NCI-H1694 (cell line): ENCODE measurements around the gene JHY.
"Not testable (repeated sequence)": the region's sequence is repeated elsewhere in the genome, so short reads cannot be mapped to it uniquely, and the experiment has no call there.

Source experiments
- DNase-seq: peaks from one replicate; lab custom pipeline; 2025; lab: John Stamatoyannopoulos, UW

JHY gene

DNA sequence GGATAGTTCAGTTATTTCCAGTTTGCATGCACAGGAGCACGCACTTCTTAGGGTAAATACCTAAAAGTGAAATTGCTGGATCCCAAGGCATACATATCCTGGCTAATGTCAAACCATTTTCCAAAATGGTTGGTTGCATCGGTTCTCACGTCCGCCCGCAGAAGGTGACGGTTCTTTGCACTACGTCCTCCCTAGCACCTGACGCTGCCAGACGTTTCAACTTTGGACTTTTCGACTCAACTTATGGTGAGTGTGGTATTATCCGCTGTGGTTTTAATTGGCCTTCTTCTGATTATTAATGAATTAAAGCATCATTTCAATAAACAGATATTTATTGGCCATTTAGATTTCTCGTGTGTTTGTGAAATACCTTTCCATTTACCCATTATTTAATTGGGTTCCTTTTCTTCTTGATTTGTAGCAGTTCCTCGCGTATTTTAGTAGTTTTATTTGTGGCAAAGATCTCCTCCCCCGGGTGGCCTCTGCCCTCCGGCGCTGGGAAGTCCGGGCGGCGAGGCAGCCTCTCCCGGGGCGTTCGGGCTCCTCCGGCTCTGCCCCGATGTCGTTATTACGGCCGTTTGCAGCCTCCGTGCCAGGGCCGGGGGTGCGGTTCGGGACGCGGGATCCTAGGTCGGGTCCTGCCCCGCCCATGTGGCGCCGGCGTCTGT, at the start of gene JHY:
Gene JHY, plus strand, starts transcription at position 571 of the 668 bp plus-strand sequence. CDS start 3,091 bp downstream, outside the sequence.
- DNase-seq, result no peak

DNA sequence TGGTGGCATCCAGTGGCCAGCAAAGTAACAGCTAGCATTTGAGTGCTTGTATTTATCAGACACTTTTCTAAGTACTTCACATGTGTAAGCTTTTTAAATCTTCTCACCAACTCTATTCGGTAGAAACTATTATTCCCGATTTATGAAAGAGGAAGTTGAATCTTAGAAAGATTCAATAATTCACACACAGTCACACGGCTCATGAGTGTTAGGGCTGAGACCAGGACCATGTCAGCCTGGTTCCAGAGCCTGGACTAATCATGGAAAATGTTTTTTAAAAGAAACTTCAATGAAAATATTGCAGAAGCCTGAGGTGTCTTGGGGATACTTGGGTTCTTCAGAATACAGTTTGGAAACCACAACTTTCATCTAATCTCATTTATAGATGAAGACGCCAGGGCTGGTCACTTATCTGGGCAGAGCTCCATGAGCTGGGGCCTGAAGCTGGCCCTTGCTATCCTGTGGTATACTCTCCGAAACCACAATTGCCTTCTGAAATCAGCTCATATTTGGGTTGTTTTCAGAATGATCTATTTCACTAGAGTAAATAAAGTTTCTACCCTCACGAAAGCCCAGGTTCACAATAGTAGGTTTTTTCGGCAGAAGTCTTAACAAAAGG, 48.6 kb upstream of the JHY start:
- no peak for DNase-seq

DNA sequence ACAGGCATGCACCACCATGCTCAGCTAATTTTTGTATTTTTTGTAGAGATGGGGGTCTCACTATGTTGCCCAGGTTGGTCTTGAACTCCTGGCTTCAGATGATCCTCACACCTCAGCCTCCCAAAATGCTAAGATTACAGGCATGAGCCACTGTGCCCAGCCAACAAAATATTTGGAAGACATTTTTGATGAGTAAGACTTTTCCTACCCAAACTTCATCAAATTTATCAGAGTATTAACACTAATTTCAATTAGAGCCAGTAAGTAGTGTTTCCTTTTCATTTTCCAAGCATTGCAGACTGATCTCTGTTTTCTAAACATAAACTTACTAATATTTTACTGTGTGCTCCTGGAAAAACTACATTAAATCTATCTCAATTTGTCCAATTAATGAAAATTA, 45.6 kb upstream of the JHY start:
- DNase-seq, result no peak

DNA sequence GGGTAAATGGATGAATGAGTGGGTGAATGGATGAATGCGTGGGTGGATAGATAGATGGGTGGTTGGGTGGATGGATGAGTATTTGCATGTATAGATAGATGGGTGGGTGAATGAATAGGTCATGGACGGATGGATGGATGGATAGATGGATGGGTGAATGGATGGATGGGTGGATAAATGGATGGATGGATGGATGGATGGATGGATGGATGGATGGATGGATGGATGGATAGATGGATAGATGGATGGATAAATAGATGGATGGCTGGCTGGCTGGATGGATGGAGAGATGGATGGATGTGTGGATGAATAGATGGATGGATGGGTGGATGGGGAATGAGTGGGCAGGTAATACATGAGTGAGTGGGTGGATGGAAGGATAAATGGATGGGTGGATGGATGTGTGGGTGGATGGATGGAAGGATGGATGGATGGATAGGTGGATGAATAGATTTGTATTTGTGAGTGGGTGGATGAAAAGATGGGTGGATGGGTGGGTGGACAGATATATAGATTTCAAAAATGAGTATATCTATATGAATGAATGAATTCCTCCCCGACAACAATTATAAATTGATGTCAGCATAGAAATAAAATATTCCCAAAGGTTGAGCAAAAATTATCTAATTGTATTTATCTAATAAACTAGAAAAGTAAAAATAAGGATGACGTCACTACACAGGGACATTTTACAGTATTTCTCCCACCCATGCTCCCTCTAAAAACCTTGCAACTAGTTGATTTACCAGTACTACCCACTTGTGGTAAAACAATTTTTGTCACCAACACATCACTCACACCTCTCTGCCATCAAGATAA, 44.8 kb upstream of the JHY start:
- DNase-seq, result no peak

DNA sequence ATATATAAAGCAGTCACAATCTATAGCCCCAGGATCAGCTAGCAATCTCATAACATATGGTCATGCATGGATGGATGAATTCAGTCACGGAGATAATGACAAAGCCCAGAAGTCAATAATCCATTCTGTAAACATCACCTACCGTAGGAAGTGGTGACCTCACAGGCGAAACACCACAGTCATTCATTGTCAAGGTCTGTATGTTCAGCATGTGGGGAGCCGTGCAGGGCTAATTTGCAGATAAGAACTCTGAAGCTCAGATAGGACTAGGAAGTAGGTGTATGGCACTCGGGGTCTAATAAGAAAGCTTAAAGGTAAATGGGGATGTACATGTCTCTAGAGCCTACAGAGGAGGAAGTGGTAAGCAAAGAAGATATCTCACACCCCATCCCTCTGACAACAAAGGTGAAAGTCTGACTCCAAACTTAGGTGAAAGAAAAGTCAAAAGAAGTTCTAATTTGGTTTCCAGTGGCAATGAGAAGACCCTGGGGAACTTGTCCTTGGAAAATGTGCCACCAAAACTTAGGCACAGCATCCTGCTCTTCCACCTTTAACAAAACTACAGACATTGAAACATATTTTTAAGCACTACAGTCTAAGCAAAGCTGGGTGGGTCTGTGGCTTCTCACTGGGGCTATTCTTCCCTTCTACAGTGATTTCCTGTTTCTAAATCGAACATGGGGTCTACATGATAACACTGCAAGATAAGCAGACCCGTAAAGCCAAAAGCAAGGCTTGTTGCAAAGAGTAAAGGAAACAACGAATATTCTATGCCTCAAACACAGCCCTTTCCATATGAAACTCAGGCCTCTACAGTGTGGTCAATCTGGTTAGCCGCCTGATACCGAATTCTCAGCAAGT, 39.0 kb upstream of the JHY start:
- DNase-seq, result no peak

DNA sequence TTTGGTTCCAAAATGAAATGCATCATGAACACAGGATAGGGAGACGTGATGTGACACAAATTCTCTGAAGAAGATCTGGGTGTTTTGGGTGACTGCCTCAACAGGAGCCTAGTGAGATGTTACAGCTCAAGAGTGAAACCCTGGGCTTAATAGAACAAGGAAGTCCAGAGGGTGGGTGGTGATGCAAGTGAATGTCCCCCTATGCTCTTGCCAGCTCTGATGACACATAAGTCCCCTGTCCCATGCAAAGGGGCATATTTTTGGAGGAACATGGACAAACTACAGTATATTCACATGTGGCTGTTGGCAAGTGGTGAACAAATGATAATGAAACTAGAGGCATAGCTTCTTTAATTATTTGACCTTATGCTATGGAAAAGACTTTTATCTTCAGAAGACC, 35.1 kb upstream of the JHY start:
- DNase-seq, result no peak

DNA sequence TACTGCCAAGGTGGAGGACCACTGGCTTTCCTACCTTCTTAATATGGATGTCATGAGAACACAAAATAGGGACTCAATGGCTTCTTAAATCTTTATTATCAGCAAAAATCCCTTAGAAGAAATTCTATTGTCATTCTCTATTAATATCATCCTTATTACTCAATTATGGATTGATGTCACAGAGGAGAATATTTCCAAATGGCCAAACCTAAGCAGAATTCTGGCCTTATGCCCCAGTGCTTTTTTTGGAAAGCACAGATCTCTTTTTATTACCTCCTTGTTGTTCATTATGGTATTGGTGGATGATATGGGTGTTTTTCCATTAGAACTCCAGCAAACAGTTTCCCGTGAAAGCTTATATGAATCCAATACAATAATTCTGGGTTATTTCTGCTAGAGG, 34.4 kb upstream of the JHY start:
- no peak for DNase-seq

DNA sequence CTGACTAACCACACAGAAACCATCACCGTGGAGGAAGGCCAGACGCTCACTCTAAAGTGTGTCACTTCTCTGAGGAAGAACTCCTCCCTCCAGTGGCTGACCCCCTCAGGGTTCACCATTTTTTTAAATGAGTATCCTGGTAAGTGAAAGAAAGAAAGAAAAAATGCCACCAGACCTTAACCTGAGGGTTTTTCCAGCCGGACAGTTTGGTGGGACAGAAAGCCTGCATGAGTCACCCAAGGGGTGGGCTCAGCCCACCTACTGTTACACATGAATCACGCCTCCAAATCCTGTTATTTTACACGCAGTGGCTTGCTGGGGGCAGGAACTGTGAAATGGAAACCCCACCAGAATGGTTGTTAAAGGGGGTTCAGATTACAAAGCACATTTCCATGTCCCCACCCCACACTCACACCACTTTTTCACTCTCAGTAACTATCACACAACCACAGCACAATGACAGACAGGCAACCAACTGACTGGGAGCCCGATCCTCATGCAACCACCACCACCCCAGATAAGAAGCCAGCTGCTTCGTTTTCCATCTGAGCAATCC, 32.4 kb upstream of the JHY start:
- DNase-seq, result no peak

DNA sequence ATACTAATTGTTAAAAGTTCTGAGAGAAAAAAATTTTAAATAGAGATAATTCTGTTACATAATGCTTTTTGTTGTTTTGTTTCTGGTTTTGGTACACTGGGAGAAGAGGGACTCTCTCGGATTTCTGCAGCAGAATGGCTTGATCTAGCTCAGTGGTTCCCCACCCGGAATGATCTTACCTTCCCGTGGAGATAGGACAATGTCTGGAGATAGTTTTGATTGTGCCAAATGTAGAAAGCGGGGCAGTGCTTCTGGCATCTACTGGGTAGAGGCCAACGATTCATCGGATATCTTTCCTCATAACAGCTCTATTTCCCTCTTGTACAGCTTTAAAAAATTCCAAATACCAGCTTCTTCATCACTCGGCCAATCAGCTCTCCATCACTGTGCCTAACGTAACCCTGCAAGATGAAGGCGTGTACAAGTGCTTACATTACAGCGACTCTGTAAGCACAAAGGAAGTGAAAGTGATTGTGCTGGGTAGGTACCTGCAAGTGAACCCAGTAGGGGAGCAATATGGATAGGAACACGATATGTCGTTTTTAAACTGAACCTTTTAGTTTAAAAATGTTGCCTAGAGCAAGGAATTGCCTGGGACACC, 31.1 kb upstream of the JHY start:
- DNase-seq, result no peak

DNA sequence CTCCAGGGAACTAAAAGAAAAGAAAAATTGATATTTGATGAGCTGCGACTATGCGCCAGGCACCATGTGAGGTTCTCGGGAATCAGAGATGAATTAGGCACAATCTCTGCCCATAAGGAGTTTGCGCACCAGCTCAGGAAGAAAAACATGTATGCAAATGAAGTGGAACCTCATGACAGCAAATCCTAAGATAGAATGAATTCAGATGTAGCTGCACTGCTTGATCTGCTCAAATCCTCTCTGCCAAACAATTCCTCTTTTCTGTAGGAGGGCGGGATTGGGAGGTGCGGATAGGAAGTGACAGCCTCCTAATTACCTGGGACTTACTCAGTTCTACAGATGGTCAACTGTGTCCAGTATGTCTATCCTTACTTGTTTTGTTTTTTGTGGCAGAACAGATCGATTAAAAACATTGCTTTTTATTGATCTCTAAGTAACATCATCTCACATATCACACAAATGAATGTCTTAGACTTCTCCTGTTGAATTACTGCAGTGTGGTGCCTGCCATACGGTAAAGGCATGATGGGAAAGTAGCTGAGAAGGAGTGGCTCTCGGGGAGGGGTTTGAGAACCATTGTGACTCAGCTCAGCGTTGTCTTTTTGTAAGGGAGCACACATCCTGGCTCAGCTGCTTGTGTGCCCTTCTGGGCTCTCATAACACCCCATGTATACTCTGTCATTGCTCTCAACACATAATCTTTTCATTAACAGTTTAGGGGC, 30.3 kb upstream of the JHY start:
- DNase-seq, result no peak

DNA sequence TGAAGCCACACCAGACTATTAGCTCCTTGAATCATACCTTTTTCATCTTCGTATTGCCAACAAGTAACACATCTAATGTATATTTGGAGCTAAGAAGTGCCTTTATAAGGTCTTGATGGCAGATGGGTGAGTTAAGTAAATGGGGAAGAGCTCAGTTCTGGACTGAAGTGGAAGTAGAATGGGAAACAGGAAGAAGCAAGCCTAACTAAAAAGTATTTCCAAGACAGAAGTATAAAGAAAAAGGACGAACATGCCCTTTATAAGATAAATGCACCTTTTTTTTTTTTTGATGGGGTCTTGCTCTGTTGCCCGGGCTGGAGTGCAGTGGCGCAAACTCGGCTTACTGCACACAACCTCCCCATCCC, 29.8 kb upstream of the JHY start:
- DNase-seq, result no peak

DNA sequence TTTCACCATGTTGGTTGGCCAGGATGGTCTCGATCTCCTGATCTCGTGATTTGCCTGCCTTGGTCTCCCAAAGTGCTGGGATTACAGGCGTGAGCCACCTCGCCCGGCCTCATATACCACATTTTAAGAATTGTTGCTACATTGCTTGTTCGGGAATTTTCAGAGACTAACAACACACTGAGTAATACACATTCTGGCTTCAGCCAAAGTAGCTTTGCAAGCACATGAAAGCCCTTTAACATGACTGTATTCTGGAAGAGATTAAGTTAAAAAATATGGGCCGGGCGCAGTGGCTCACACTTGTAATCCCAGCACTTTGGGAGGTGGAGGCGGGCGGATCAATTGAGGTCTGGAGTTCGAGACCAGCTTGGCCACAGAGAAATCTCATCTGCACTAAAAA, 29.3 kb upstream of the JHY start:
- no peak for DNase-seq

DNA sequence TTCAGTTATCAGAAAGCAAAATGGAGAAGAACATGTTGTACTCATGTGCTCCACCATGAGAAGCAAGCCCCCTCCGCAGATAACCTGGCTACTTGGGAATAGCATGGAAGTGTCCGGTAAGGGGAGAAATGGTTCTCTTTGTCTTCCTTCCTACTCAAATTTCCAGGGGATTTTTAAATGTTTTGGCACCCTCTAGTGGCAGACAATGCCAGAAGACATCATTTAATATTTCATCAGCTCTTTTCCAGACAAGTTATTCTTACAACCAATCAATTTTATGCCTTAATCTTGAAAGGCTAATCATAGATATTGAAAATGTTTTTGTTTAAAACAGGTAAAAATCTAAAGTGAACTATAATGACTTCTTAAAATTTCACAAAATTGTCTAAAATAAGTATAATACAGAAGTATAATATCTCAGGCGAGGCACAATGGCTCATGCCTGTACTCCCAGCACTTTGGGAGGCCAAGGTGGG, 28.6 kb upstream of the JHY start:
- DNase-seq, result peak; percentile 23

DNA sequence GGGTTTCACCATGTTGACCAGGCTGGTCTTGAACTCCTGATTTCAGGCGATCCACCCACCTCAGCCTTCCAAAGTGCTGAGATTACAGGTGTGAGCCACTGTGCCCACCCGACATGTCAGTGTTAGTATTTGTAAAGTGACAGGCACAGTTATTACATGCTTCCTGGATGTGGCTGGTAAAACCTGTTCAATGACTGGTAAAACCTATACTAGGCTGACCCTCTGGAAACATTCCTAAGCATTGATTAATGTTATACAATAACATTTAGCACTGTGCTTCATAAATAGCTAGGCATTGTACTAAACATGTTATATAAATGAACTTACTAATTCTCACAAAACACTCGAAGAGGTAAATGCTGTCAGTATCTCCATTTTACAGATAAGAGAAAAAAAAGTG, 20.9 kb upstream of the JHY start:
- DNase-seq, result no peak

DNA sequence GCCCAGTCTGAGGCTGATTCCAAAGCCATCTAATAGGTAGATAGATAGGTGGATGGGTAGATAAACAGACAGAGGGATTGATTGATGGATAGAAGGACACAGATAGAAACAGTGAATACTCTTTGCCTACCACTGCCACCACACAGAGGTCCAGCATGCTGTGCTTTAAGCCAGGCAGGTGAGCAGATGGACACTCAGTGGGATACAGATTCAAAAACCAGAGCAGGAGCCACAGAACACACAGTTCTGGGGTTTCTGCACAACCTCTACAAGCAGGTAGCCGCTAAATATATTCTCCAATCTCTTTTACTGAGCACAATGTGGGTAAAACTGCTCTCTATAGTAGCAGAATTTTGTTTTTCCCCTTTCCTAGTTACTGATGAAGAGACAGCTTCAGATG, 20.5 kb upstream of the JHY start:
- no peak for DNase-seq

DNA sequence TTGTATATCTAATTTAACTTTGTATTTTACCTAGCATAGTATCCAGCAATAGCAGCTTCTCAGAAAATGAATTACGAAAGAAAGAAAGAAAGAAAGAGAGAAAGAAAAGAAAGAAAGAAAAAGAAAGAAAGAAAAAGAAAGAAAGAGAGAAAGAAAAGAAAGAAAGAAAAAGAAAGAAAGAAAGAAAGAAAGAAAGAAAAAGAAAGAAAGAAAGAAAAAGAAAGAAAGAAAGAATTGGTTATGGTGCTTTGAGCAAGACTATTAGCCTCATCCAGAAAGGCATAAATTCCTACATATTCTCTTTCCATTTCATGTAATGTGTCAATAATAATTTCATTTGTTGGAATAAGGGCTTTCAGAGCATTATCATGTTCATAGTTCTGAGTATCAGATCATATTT, 19.4 kb upstream of the JHY start:
- DNase-seq, result not testable (repeated sequence)

DNA sequence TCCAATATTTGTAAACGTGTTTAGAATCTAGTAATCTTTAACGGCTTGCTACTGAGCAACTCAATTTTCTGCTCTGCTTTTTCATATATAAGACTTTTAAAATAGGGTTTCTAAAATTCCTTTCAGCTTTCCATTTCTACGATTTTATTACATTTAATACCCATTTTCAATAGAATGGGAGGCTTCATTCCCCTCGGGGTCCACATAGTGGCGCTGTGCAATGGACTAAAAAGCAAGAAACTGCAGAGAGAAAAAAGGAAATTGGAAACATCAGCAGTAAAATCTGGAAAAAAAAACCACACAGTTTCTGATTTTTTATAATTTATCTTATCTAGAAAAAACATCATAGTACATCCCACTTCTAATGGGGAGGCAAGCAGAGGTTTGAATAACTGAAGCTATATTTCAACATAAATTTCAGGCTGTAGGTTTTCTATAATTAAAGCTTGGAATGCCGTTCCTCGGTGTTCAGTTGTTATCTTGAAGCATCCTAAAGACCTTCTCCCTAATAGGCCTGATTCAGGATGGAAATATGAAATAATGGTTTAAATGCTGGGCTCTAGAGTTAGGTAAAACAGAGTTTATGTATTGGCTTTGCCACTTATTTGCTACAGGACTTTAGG, 18.7 kb upstream of the JHY start:
- DNase-seq, result no peak

DNA sequence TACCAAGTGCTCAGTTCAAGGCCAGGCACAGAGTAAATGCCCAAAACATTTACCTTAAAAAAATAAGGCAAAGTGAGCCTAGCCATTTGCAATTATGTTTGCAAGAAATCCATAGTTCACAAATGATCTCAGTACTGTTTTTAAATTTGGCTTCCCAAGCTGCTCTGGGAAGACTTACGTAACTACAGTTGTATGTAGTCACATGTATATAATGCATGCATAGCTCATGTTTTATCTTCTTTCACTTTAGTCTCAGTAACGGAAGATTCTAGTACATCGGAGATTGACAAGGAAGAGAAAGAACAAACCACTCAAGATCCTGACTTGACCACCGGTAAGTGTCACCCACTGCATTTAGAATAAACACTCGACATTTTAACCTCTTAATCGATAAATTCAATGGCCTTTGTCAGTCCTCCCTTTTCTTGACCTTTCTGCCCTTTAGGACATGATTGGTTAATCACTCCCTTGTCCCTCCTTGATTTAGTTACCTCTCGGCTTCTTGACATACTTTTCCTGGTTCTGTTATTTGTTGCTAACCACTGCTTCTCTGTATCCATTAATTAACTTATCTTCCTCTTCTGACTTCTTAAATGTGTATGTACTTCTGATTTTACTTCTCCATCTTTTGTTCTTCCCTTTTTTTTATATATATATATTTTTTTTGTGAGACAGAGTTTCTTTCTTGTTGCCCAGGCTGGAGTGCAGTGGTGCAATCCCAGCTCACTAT, 18.0 kb upstream of the JHY start:
- no peak for DNase-seq

DNA sequence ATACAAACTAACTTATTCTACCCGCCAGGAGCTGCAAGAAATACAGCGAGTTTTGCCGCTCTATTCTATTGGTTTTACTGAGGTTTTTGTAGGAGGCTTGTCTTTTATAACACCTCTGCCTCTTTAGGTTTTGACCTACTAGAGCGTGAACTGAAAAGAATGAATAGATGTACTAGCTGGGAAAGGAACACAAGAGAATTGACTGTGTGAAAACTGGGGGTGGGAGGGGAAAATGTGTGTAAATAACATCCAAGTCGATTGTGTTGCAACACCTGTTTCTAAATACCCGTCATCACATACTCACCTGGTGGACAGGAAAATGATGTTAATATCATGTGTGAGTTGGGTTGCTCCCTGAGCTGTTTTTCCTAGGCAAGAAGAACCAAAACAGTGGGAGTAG, 12.9 kb upstream of the JHY start:
- DNase-seq, result no peak

DNA sequence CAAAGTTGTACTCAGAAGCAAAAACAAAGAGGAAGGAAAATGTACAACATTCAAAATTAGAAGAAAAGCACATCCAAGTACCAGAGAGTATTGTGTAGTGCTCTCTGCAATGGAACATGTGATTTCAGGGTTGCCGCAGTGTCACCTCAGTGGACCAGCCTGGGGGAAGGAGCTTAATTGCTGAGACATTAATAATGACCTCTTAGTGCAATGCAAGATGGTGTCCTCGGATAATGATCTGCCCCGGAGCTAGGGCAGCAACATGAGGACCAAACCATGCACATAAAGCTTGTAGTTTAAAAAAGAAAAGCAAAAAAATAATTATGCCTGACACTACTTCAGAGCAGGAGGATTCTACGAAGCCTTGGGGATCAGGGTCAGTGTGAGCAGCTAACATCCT, 11.3 kb upstream of the JHY start:
- DNase-seq, result no peak
